Endothelial cell of hepatic sinusoid (primary cell): ENCODE measurements around the gene CXCL16.

Experiments used
- in situ Hi-C: cut with HindIII; loops from 2 replicates; pipeline ENCODE4 v1.10.0; 2017; ENCODE audit warnings: low sequenced_read_pairs

The CXCL16 gene, protein sequence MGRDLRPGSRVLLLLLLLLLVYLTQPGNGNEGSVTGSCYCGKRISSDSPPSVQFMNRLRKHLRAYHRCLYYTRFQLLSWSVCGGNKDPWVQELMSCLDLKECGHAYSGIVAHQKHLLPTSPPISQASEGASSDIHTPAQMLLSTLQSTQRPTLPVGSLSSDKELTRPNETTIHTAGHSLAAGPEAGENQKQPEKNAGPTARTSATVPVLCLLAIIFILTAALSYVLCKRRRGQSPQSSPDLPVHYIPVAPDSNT

DNA sequence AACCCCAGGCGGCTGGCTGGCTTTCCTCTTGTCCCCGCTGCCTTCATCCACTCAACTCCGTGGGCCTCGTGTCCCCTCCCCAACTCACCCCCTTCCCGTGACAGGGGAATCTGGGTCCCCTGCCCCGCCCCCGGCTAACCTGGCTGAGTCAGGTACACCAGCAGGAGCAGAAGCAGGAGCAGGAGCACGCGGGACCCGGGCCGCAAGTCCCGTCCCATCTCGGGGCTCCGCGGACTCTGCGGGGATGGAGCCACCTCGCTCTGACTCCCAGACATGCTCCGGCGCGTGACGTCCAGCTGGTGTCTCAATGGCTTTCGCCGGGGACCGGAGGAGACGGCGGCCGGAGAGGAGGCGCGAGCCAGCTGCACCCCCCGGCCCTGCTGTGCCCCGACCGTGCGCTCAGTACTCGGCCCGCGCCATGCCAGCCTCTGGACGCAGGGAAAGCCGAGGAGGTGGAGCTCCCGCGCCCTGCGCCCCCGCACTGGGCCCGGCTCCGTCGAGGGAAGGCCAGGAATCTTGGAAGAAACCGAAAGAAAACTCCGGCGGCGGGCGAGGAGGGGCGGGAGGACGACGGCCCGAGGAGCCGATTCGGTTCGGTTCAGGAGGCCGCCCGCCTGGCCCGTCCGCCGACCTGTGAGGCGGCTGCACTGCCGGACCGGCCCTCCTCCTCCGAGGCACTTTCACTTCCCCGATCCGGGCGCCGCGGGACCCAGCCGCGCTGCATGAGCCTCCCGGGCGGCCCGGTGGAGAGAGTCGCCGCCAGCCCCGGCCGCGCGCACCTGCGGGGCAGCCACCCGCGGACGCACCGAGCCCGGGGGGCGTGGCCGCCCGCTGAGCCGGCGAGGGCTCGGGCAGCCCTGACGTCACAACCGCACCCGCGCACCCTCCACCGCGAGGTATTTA lies at the start of gene CXCL16, which contains the start of gene ZMYND15:
CXCL16 (minus strand) TSS at position 807 of the 903 bp plus-strand sequence; CDS start at position 218, 589 bp downstream.
ZMYND15 (plus strand) TSS at position 712 of the 903 bp plus-strand sequence. CDS start 716 bp downstream, outside the sequence.
- in situ Hi-C loops: no loop called here

DNA sequence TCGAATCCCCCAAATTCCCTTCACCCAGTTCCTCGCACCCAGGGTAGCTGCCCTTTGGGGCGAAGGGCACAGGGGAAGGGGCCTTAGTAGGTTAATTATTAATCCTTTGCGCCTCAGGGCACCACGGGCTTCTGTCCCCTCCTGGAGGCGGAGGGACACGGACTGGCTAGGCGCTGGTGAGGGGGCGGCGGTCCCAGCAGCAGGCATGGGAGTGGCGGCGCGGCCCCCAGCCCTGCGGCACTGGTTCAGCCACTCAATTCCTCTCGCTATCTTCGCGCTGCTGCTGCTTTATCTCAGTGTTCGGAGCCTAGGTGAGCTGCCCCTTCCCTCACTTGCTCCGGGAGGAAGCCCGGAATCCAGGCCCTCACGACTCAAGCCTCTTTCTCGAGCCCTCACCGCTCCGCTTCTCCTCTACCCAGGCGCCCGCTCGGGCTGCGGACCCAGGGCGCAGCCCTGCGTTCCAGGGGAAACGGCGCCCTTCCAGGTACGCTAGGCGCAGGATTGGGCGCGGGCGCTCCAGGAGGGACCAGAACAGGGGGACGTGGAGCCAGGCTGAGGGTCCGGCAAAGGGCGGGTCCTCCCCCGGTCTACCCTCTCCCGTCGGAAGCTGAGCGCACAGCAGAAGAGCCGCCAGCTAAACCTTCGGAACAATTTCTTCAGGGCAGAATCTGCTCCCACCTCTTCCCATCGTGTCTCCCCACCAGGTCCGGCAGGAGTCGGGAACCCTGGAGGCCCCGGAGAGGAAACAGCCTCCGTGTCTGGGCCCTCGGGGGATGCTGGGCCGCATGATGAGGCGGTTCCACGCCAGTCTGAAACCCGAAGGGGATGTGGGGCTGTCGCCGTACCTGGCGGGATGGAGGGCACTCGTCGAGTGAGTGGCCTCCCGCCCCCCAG lies 49.3 kb upstream of the CXCL16 start, which contains the start of gene GLTPD2:
GLTPD2 (plus strand) TSS at position 158 of the 894 bp plus-strand sequence; CDS start at position 206, 48 bp downstream.
- in situ Hi-C loops: loop anchor here (5.0 kb wide), 1 partner anchor 62 kb away; no protein-coding TSS in a partner anchor

DNA sequence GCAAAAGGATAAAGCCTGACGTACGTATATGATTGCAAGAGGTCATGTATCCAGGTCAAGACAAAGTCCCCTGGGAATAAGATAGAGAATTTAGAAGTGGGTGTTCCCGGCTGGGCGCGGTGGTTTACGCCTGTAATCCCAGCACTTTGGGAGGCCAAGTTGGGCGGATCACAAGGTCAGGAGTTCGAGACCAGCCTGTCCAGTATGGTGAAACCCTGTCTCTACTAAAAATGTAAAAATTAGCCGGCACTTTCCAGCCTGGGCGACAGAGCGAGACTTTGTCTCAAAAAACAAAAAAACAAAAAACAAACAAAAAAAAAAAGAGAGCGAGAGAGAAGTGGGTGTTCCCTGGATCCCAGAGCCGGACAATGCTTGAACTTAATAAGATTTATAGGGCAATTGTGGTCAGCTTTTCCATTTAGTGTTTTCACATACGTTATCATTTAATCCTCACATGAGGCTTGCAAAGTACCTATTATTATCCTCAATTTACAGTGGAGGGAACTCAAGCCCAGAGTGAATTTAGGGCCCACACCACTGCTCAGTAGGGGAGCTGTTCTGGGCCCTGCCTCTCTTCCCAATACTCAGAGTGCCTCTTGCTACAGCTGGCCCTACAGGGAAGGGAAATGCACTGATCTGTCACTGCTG lies 48.6 kb upstream of the CXCL16 start:
- in situ Hi-C loops: loop anchor here (5.0 kb wide), 1 partner anchor 61 kb away; no protein-coding TSS in a partner anchor

- in situ Hi-C loops: loop anchor here (5.0 kb wide), 1 partner anchor 59 kb away; no protein-coding TSS in a partner anchor
These were observed 46.8 kb upstream of the CXCL16 start for GRCh38 chr17:4786516-4786915.

DNA sequence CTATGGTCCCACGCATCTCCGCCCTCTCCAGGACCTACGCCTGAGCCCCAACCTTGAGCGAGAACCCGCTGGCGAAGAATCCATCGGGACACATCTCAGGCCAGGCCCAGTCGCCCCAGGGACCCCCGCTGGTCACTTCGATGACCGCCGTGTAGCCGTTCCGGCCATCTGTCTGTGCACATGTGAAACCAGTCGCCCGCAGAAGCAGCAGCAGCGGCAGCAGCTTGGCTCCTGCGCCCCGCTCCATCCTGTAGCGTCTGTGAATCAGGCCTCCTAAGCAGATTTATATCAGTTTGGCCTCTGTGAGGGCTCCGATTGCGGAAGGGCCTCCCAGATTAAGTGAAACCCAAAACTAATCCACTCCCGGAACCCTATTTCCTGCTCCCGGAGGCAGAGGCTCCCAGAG lies 46.4 kb upstream of the CXCL16 start, which contains the start of gene VMO1:
VMO1 (minus strand) TSS at position 259 of the 406 bp plus-strand sequence; CDS start at position 247, 12 bp downstream.
- in situ Hi-C loops: loop anchor here (5.0 kb wide), 1 partner anchor 59 kb away; no protein-coding TSS in a partner anchor

- in situ Hi-C loops: loop anchor here (5.0 kb wide), 1 partner anchor 58 kb away; no protein-coding TSS in a partner anchor
These were observed 45.8 kb upstream of the CXCL16 start for GRCh38 chr17:4785311-4786105.

DNA sequence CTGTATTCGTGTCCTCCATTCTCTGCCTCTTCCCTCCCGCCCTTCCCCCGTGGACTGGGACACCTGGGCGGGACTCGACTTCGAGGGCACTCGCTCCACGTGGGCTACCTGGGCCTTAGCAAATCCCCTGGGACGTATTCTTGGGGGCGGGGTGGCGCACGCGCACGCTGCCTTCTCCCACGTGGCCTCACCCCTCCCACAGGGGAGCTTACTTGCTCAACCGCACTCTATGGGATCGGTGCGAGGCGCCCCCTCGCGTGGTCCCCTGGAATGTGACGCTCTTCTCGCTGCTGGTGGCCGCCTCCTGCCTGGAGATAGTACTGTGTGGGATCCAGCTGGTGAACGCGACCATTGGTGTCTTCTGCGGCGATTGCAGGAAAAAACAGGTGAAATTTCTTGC lies 42.9 kb upstream of the CXCL16 start:
- in situ Hi-C loops: no loop called here

DNA sequence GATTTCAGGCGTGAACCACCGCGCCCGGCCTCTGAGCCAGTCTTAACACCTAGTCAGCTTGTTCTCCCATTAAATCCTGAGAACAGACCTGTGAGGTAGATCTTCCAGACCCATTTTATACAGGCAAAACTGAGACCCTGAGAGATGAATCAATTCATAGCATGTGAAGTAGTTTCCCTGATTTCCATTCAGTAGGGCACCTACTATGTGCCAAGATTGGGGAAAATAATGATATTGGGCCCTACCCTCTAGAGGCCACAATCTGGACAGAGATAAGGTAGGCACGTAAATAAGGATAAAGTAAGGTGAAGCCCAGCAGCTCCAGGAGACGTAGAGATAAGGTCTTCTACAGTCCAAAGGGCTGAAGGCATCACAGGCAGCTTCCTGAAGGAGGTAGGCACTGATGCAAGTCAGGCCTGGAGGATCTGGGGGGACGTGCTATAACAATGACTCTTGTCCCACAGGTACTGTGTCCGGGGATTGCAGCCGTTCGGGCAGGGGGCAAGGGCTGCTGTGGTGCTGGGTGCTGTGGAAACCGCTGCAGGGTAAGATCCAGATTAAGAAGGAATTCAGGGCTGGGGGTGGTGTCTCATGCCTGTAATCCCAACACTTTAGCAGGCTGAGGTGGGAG lies 40.7 kb upstream of the CXCL16 start:
- in situ Hi-C loops: no loop called here

DNA sequence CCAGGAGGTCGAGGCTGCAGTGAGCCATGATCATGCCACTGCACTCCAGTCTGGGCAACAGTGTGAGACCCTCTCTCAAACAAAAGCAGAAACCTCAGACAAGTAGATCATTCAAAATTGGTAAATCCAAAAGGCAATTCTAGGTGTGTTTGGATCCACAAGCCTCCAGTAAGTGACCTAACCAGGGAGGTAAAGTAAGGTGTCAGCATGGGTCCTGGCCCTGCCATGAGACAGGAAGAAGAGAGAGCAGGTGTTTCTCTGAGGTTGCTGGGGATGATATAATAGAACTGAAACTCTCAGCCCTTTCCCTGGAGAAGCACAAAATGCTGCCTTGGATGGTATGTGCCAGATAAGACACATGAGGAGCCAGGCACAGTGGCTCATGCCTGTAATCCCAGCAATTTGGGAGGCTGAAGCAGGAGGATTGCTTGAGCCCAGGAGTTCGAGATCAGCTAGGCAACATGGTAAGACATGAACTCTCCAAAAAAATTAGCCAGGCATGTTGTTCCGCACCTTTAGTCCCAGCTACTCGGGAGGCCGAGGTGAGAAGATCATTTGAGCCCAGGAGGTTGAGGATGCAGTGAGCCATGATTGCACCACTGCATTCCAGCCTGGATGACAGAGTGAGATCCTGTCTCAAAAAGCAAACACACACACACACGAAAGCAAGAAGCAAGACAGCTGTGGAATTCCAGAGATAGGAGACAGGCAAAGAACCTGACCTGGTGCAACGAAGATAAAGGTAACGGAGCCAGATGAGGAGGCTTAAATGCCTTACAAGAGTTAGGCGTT lies 38.4 kb upstream of the CXCL16 start:
- in situ Hi-C loops: no loop called here

DNA sequence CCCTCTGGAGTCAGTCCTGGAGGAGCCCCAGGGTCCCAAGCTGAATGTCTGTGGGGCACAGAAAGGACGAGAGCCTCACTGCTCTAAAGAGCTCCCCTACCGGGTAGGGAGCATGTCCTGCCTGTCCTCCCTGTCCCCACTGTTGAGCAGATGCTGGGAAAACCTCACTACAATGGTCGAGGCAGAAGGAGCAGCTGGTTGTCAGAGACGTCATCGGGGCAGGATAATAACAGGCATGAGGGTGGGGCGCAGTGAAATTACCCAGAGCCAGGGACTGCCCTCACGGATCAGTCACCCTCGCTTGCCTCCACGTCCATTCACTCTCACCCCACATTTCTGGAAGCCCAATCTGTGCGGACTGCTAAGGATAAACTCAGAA lies 32.5 kb upstream of the CXCL16 start:
- in situ Hi-C loops: no loop called here

DNA sequence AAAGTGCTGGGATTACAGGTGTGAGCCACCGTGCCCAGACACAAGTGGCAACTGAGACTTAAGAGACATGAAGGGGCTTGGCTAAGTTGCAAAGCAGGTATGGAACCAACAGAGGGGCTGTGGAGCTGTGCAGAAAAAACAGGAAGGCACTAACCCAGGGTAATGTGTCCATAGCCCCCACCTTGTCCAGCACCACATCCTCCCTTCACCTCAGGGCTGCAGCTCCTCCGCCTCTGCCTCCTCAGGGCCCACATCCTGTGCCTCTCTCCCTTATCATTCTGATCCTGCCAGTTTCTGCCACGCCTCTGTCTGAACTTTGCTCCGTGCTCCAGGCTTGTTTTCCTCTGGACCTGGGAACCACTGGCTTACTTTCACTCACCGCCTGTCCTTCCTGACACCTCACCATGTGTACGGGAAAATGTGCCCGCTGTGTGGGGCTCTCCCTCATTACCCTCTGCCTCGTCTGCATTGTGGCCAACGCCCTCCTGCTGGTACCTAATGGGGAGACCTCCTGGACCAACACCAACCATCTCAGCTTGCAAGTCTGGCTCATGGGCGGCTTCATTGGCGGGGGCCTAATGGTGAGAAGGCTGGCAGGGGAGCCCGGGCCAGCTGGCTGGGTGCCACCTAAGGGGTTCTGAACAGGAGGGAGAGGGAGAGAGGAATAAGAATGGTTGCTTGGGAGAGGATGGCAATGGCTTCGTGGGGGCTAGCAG lies 31.9 kb upstream of the CXCL16 start, which contains the start of gene TM4SF5:
TM4SF5 (plus strand) TSS at position 368 of the 716 bp plus-strand sequence; CDS start at position 405, 37 bp downstream.
- in situ Hi-C loops: no loop called here

DNA sequence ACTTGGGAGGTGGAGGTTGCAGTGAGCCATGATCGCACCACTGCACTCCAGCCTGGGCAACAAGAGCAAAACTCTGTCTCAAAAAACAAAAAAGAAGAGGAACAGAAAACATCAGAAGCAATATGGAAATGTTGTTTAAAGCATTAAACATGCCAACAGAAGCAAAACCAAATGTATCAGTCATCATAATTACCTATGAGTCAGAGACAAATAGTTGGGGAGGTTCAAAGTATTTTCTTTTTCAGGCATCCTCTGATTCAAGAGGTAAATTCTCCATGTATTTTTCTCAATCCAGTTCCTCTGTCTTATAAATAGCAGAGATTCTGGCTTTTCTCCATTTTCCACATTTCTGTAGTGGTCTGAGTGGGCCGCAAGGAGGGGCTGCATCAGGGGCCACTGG lies 29.9 kb upstream of the CXCL16 start:
- in situ Hi-C loops: no loop called here

GRCh38 chr17:4768298-4768697 lies 28.6 kb upstream of the CXCL16 start:
- in situ Hi-C loops: no loop called here

DNA sequence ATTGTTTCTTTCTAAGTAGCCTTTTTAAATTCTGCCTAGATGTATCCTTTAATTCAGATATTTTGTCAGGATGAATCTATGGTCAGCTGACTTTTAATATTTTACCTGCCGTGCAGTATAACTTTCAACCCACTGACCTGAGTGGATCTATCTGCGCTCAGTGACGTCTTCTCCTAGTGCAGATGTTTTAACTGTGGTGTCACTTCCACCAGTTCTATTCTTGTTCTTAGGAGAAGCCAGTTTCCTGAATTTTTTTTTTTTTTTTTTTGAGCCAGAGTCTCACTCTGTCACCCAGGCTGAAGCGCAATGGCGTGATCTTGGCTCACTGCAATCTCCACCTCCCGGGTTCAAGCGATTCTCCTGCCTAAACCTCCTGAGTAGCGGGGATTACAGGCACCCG lies 27.0 kb upstream of the CXCL16 start:
- in situ Hi-C loops: no loop called here

DNA sequence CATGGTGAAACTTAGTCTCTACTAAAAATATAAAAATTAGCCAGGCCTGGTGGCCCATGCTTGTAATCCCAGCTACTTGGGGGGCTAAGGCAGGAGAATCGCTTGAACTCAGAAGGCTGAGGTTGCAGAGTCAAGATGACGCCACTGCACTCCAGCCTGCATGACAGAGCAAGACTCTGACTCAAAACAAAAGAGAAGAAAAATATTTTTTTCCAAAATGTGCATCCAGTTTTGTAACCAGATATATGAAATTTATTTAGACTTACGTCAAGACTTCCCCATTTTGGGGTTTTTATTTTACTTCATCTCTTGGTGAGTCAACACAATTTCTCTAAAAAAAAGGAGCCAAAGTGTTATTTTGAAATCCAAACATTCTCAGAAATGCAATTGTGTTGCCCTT lies 26.5 kb upstream of the CXCL16 start:
- in situ Hi-C loops: no loop called here

DNA sequence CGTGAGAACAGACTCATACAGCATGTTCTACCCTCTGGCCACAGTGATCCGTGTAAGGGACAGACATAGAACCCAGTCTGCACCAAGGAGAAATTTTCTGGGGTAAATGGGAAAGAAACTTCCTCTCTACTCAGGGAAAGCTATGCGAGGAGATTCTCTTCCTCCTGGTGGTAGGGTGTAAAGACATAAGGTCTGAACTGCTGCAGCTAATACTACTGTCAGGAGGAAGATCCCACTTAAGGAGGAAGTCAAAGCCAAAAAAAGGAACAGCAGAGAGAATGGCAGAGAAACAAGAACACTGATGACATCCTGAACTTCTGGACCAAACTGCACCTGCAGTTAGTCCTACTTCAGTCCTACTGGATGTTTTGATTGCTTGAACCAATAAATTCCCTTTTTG lies 24.9 kb upstream of the CXCL16 start:
- in situ Hi-C loops: no loop called here

DNA sequence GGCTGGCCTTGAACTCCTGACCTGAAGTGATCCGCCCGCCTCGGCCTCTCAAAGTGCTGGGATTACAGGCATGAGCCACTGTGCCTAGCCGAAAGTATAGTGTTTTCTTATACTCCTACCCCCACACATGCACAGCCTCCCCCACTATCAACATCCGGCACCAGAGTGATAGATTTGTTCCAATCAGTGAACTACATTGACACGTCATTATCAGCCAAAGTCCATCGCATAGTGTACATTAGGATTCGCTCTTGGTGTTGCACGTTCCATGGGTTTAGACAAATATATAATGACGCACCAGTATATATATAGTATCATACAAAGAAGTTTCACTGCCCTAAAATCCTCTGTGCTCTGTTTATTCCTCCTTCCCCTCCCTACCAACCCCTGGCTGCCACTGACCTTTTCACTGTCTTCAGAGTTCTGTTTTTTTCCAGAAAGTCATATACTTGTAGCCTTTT lies 20.1 kb upstream of the CXCL16 start:
- in situ Hi-C loops: no loop called here
